ENCODE results near the gene DPM2. TPM values are rescaled to one million over a fixed set of nuclear protein-coding genes. Genes with fewer than 3 reads are reported as not detected.

DPM2 gene
- polyA plus RNA-seq, 3 donors from 2014 or later: 48.0 to 79.7 (median 59.8) TPM

GRCh38 chr9:127921557-127922120 lies 16.0 kb downstream of the DPM2 start:
- Mint-ChIP-seq H3K9me3 (no peaks in the 10 kb centered on the region), H3K36me3 (peaks cover 0 to 3% (median 0%) of the 10 kb centered on the region in 3 donors), H3K27ac (peak overlapping the region in 2 of 6 donors; percentile 71 to 83)

DNA sequence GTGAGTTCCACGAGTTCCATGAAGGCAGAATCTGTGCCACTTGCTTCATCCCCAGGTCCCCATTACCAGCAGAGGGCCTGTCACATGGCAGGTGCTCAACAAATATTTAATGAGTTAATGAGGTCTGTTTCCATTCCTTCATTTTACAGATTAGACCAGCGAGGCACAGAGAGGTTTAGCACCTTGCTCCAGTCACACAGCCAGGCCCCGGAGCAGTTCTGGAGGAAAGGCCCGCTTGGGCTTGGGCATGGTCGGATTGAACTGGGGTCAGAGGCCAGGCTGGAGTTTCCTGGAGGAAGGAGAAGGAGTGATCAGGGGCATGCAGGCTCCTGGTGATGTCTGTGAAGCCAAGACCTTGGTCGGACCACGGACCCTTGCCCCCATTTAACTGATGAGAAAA lies 16.9 kb downstream of the DPM2 start:
- no peak for DNase-seq
- H3K4me1 Mint-ChIP-seq: peaks cover 32 to 40% of the 10 kb centered on the region in 2 donors
- H3K27me3 Mint-ChIP-seq (ENCODE audit: low read depth in 3 of 3): peaks cover 8 to 10% (median 8%) of the 10 kb centered on the region in 3 donors
- no peak overlapping the region for H3K27ac Mint-ChIP-seq
- H3K9me3 Mint-ChIP-seq: no peaks in the 10 kb centered on the region
- H3K4me3 Mint-ChIP-seq: no peak overlapping the region
- H3K36me3 Mint-ChIP-seq: peaks cover 0 to 3% (median 0%) of the 10 kb centered on the region in 3 donors

More at GRCh38 chr9:127921557-127922120, 16.0 kb downstream of the DPM2 start:
- H3K4me1 Mint-ChIP-seq: peaks cover 24 to 34% of the 10 kb centered on the region in 2 donors
- H3K27me3 Mint-ChIP-seq (ENCODE audit: low read depth in 3 of 3): peaks cover 10 to 15% (median 11%) of the 10 kb centered on the region in 3 donors
- DNase-seq: peak; percentile 73 to 79 (median 74)
- peak overlapping the region in 2 of 5 donors; percentile 13 to 43 for H3K4me3 Mint-ChIP-seq

- Mint-ChIP-seq H3K36me3 (no peaks in the 10 kb centered on the region), H3K4me1 (peaks cover 37 to 47% of the 10 kb centered on the region in 2 donors), H3K27me3 (ENCODE audit: low read depth in 3 of 3) (peaks cover 5 to 10% (median 7%) of the 10 kb centered on the region in 3 donors), H3K9me3 (no peaks in the 10 kb centered on the region), H3K4me3 (peak overlapping the region in 1 of 5 donors; percentile 59), H3K27ac (peak overlapping the region in 3 of 6 donors; percentile 27 to 82 (median 74))
- no peak for DNase-seq
Measured at GRCh38 chr9:127919253-127919815, 18.3 kb downstream of the DPM2 start.

DNA sequence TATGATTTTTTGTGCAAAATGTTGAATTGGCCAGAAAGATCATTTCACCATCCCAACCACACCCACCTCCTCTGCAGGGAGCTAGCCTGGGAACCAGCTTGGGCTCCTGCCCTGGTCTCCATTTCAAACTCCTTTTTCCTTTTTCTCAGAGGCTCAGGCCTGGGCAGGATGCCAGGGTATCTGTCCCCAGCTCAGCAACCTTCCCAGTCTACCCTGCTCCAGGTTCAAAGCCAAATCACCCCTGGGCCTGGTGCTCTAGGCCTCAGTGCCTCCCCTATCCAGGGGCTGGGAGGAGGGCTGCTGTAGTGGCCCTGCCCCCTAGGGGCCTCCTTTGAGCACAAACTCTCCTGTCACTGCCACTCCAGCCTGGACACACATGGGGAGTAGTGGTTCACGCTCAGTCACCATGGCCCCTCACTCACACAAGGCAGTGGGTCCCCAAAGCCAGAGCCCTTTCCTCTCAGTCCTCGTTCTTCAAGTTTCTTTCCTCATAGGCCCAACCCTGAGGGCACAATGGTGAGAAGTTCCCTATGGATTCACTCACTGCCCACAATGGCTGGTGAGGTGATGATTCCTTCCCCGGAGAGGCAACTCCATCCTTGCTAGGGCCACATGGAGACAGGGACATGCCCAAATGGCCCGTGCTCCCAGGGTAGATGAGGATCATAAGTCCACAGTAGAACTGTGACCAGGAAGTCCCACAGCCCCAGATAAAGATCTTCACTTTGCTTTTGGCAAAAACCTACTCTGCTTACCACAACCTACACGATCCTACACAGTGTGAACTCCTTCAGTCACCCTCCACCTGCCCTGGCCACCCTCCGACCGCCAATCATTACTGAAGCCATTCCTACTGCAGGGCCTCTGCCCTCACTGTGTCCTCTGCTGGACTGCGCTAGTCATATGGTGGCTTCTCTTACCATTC lies 19.2 kb downstream of the DPM2 start:
- H3K4me3 Mint-ChIP-seq: peak overlapping the region; percentile 16 to 33 (median 22)
- DNase-seq: peak in 1 of 3 donors; percentile 25
- H3K4me1 Mint-ChIP-seq: peaks cover 37 to 47% of the 10 kb centered on the region in 2 donors
- peaks cover 5 to 7% (median 6%) of the 10 kb centered on the region in 3 donors for H3K27me3 Mint-ChIP-seq (ENCODE audit: low read depth in 3 of 3)
- H3K36me3 Mint-ChIP-seq: peaks cover 0 to 4% (median 0%) of the 10 kb centered on the region in 3 donors
- H3K9me3 Mint-ChIP-seq: no peaks in the 10 kb centered on the region
- H3K27ac Mint-ChIP-seq: peak overlapping the region; percentile 27 to 82 (median 73)

DNA sequence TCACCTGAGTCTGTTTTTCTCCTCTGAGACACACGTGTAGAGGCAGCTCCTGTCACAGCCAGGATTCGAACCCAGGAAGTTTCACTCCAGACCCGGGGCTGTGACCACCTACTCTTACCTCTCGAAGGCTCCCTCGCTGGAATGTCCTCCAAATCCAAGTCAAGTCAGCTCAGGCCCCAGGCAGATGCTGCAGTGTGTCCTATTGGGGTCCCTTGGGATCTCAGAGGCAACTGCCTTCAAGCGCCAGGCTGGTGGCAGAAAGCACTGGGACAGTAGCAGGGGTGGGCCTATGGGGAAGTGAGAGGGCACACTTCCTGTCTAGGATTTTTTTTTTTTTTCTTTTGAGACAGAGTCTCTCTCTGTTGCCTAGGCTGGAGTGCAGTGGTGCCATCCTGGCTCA lies 20.1 kb downstream of the DPM2 start:
- no peak overlapping the region for H3K27ac Mint-ChIP-seq
- peaks cover 0 to 10% (median 0%) of the 10 kb centered on the region in 3 donors for H3K36me3 Mint-ChIP-seq
- H3K4me1 Mint-ChIP-seq: peaks cover 39 to 47% of the 10 kb centered on the region in 2 donors
- peak overlapping the region in 4 of 5 donors; percentile 35 to 44 (median 40) for H3K4me3 Mint-ChIP-seq
- no peaks in the 10 kb centered on the region for H3K9me3 Mint-ChIP-seq
- DNase-seq: no peak
- peaks cover 5 to 7% (median 6%) of the 10 kb centered on the region in 3 donors for H3K27me3 Mint-ChIP-seq (ENCODE audit: low read depth in 3 of 3)

DNA sequence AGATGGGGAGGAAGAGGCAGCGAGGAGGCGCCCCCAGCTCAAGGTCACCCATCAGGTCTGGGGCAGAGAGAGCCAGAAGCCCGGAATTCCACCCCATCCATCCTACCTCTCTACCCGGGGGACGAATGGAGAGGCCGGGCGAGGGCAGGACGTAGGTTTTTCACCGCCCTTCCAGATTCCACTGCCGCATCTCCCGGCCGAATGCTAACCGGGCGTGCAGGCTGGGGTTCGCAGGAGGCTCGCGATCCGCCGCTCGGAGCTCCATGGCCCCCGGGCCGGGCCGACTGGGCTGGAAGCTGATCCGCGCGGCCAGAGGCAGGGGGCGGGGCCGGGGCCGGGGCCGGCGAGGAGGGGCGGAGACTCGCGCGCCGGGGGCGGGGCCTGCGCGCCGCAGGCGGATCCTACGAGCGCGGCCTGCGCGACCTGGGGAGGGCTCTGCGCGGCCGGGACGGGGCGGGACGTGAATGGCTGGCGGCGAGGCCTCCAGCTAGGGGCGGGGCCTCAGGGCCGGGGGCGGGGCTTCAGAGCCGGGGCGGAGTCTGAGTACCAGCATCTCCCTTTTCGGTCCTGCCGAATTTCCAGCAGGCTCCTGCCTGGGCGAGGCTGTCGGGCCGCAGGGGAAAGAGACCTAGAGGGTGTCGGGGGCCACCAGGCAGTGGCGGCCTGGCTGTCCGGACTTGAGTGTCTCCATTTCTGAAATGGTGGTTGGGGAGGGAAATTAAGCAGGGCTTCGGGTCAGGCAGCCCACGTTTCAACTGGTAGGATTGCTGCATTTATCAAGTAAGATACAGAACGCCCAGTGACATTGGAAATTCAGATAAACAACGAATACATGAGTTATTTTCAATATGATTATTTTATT lies 20.7 kb downstream of the DPM2 start, which contains the start of gene ST6GALNAC4:
TSS of gene ST6GALNAC4 (minus strand) at position 322 of the 862 bp plus-strand sequence. CDS start 622 bp downstream, outside the sequence.
- Mint-ChIP-seq H3K27ac (peak within 1 kb of the TSS in 5 of 6 donors; percentile 23 to 81 (median 64)), H3K9me3 (no peaks in the 10 kb centered on the region), H3K4me3 (peak within 1 kb of the TSS; percentile 76 to 82 (median 80)), H3K36me3 (peaks cover 0 to 12% (median 0%) of the 10 kb centered on the region in 3 donors), H3K4me1 (peaks cover 39 to 47% of the 10 kb centered on the region in 2 donors), H3K27me3 (ENCODE audit: low read depth in 3 of 3) (peaks cover 5 to 6% (median 6%) of the 10 kb centered on the region in 3 donors)
- peak; percentile 91 to 94 (median 94) for DNase-seq

DNA sequence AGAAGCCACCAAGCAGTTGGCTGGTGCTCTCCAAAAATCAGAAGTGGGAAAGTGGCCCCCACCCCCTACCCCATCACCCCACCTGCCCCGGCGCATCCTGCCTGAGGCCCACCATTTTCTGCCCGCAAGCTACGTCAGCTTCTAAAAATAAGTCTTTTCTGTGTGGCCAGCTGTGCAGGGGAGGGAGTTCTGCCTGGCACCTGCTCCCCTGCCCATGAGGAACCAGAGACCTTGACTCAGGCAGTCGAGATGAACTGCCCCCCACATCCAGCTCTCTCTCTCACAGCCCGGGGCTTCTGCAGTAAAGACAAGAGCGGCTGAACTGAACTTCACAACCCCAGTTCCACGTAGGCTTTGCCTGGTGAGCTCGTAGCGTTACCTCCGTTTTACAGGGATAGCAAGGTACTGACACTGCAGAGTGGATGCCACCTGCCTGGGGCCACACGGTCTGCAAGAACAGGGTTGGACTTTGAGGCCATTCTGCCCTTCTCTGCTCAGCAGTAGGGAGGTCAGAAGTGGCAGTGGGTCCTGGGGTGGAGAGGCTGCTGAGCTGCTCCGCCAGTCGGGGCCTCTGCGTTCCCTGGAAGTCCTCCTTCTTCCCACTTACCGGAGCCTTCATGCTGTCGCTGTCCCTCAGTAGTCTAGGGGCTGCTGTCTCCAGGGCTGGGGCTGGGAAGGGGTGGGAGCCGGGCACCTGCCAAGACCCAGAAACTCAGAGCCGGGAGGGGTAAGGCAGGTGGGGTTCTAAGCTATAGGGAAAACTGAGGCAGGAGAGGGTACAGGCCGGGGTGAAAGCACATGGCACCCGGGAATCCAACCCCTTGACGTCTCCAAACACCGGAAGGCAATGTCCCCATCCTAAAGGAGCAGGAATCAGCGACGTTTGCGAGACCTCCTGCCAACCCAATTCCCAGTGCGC lies 21.6 kb downstream of the DPM2 start:
- no peaks in the 10 kb centered on the region for H3K9me3 Mint-ChIP-seq
- H3K36me3 Mint-ChIP-seq: peaks cover 2 to 20% (median 2%) of the 10 kb centered on the region in 3 donors
- peaks cover 3 to 5% (median 3%) of the 10 kb centered on the region in 3 donors for H3K27me3 Mint-ChIP-seq (ENCODE audit: low read depth in 3 of 3)
- peak overlapping the region in 5 of 6 donors; percentile 8 to 81 (median 55) for H3K27ac Mint-ChIP-seq
- peak in 1 of 3 donors; percentile 26 for DNase-seq
- peak overlapping the region; percentile 76 to 82 (median 80) for H3K4me3 Mint-ChIP-seq
- H3K4me1 Mint-ChIP-seq: peaks cover 39 to 43% of the 10 kb centered on the region in 2 donors

GRCh38 chr9:127915325-127915752 lies 22.3 kb downstream of the DPM2 start:
- peaks cover 2 to 3% (median 3%) of the 10 kb centered on the region in 3 donors for H3K27me3 Mint-ChIP-seq (ENCODE audit: low read depth in 3 of 3)
- peaks cover 39 to 49% of the 10 kb centered on the region in 2 donors for H3K4me1 Mint-ChIP-seq
- no peak for DNase-seq
- no peaks in the 10 kb centered on the region for H3K9me3 Mint-ChIP-seq
- H3K36me3 Mint-ChIP-seq: peaks cover 8 to 25% (median 8%) of the 10 kb centered on the region in 3 donors
- H3K27ac Mint-ChIP-seq: peak overlapping the region in 4 of 6 donors; percentile 31 to 81 (median 66)
- H3K4me3 Mint-ChIP-seq: peak overlapping the region in 3 of 5 donors; percentile 78 to 82 (median 81)

- peak overlapping the region in 1 of 6 donors; percentile 26 for H3K27ac Mint-ChIP-seq
- H3K4me1 Mint-ChIP-seq: peaks cover 31 to 37% of the 10 kb centered on the region in 2 donors
- no peak overlapping the region for H3K4me3 Mint-ChIP-seq
- no peak for DNase-seq
- peaks cover 8 to 25% (median 8%) of the 10 kb centered on the region in 3 donors for H3K36me3 Mint-ChIP-seq
- no peaks in the 10 kb centered on the region for H3K9me3 Mint-ChIP-seq
- peaks cover 0 to 3% (median under 1%) of the 10 kb centered on the region in 3 donors for H3K27me3 Mint-ChIP-seq (ENCODE audit: low read depth in 3 of 3)
Measured at GRCh38 chr9:127913682-127914081, 24.0 kb downstream of the DPM2 start.

GRCh38 chr9:127912882-127913281 lies 24.8 kb downstream of the DPM2 start:
- peaks cover 23 to 29% of the 10 kb centered on the region in 2 donors for H3K4me1 Mint-ChIP-seq
- peak overlapping the region in 1 of 6 donors; percentile 11 for H3K27ac Mint-ChIP-seq
- no peak for DNase-seq
- no peaks in the 10 kb centered on the region for H3K9me3 Mint-ChIP-seq
- peaks cover 8 to 25% (median 8%) of the 10 kb centered on the region in 3 donors for H3K36me3 Mint-ChIP-seq
- peaks cover 0 to 2% (median 0%) of the 10 kb centered on the region in 3 donors for H3K27me3 Mint-ChIP-seq (ENCODE audit: low read depth in 3 of 3)
- H3K4me3 Mint-ChIP-seq: no peak overlapping the region

GRCh38 chr9:127912296-127912695 lies 25.4 kb downstream of the DPM2 start:
- DNase-seq: no peak
- H3K9me3 Mint-ChIP-seq: no peaks in the 10 kb centered on the region
- no peak overlapping the region for H3K27ac Mint-ChIP-seq
- no peaks in the 10 kb centered on the region for H3K27me3 Mint-ChIP-seq (ENCODE audit: low read depth in 3 of 3)
- peaks cover 8 to 25% (median 8%) of the 10 kb centered on the region in 3 donors for H3K36me3 Mint-ChIP-seq
- H3K4me3 Mint-ChIP-seq: no peak overlapping the region
- peaks cover 19 to 23% of the 10 kb centered on the region in 2 donors for H3K4me1 Mint-ChIP-seq
